Mucosa of rectum (tissue), 2 donors: ENCODE results near the gene MUC5B.

Experiments used
- H3K27ac ChIP-seq, 2 donors: one replicate each; pipeline ENCODE4 v1.7.0; 2013; ENCODE audit warnings: inconsistent platforms in 2 of 2, low read depth in 2 of 2, low read length in 2 of 2
- H3K27me3 ChIP-seq, 2 donors: one replicate each; pipeline ENCODE4 v1.7.0; 2013; ENCODE audit warnings: low read length in 2 of 2; ENCODE audit not compliant: control insufficient read depth in 2 of 2, insufficient read depth in 2 of 2
- H3K36me3 ChIP-seq, 2 donors: one replicate each; pipeline ENCODE4 v1.7.0; 2013; ENCODE audit warnings: low read length in 2 of 2; ENCODE audit not compliant: control insufficient read depth in 2 of 2, insufficient read depth in 2 of 2
- H3K4me1 ChIP-seq, 2 donors: one replicate each; pipeline ENCODE4 v1.7.0; 2013; ENCODE audit warnings: low read length in 2 of 2, mild to moderate bottlenecking in 1 of 2; ENCODE audit not compliant: control insufficient read depth in 2 of 2, insufficient read depth in 2 of 2
- H3K4me3 ChIP-seq, 2 donors: one replicate each; pipeline ENCODE4 v1.7.0; 2013; ENCODE audit warnings: low read length in 2 of 2
- H3K9ac ChIP-seq, 2 donors: one replicate each; pipeline ENCODE4 v1.7.0; 2013; ENCODE audit warnings: low read length in 2 of 2, low read depth in 1 of 2, mild to moderate bottlenecking in 1 of 2
- H3K9me3 ChIP-seq, 2 donors: one replicate each; pipeline ENCODE4 v1.7.0; 2013; ENCODE audit warnings: low read length in 2 of 2; ENCODE audit not compliant: control insufficient read depth in 2 of 2
- donor health status: healthy.
- donor health status: Normal muscosa, but diverticular disease.

The MUC5B gene

GRCh38 chr11:1224111-1224490 is 1.2 kb downstream of the MUC5B start:
- Histone ChIP-seq H3K9ac (peak overlapping the region in 1 of 2 donors; percentile 71), H3K9me3 (no peaks in the 10 kb centered on the region), H3K36me3 (no peaks in the 10 kb centered on the region), H3K4me1 (peaks cover 33 to 47% of the 10 kb centered on the region in 2 donors), H3K27ac (peak overlapping the region; percentile 70 to 74), H3K4me3 (peak overlapping the region; percentile 54 to 61), H3K27me3 (no peaks in the 10 kb centered on the region)

GRCh38 chr11:1224491-1225385 is 1.9 kb downstream of the MUC5B start:
- Histone ChIP-seq H3K4me1 (peaks cover 30 to 46% of the 10 kb centered on the region in 2 donors), H3K9me3 (no peaks in the 10 kb centered on the region)

GRCh38 chr11:1225386-1226225 is 2.7 kb downstream of the MUC5B start:
- peak overlapping the region in 1 of 2 donors; percentile 59 for H3K9ac ChIP-seq
- H3K4me3 ChIP-seq: no peak overlapping the region
- peaks cover 0 to 3% of the 10 kb centered on the region in 2 donors for H3K36me3 ChIP-seq
- H3K9me3 ChIP-seq: no peaks in the 10 kb centered on the region
- H3K27ac ChIP-seq: no peak overlapping the region
- peaks cover 27 to 42% of the 10 kb centered on the region in 2 donors for H3K4me1 ChIP-seq
- no peaks in the 10 kb centered on the region for H3K27me3 ChIP-seq

More at GRCh38 chr11:1224491-1225385, 1.9 kb downstream of the MUC5B start:
- no peaks in the 10 kb centered on the region for H3K36me3 ChIP-seq
- H3K27me3 ChIP-seq: no peaks in the 10 kb centered on the region
- peak overlapping the region in 1 of 2 donors; percentile 59 for H3K9ac ChIP-seq
- H3K4me3 ChIP-seq: no peak overlapping the region
- H3K27ac ChIP-seq: peak overlapping the region; percentile 63 to 70

- H3K27me3 ChIP-seq: no peaks in the 10 kb centered on the region
- peaks cover 23 to 34% of the 10 kb centered on the region in 2 donors for H3K4me1 ChIP-seq
- H3K36me3 ChIP-seq: peaks cover 0 to 3% of the 10 kb centered on the region in 2 donors
- no peak overlapping the region for H3K4me3 ChIP-seq
- no peak overlapping the region for H3K9ac ChIP-seq
- no peaks in the 10 kb centered on the region for H3K9me3 ChIP-seq
- H3K27ac ChIP-seq: no peak overlapping the region
Observed at GRCh38 chr11:1226226-1226985, 3.5 kb downstream of the MUC5B start.

- no peak overlapping the region for H3K4me3 ChIP-seq
- H3K27me3 ChIP-seq: no peaks in the 10 kb centered on the region
- no peak overlapping the region for H3K9ac ChIP-seq
- no peak overlapping the region for H3K27ac ChIP-seq
- peaks cover 24 to 35% of the 10 kb centered on the region in 2 donors for H3K4me1 ChIP-seq
- H3K36me3 ChIP-seq: peaks cover 0 to 3% of the 10 kb centered on the region in 2 donors
- no peaks in the 10 kb centered on the region for H3K9me3 ChIP-seq
Observed at GRCh38 chr11:1226986-1227550, 4.2 kb downstream of the MUC5B start.

GRCh38 chr11:1227551-1228100 is 4.8 kb downstream of the MUC5B start:
- H3K4me3 ChIP-seq: no peak overlapping the region
- H3K36me3 ChIP-seq: peaks cover 0 to 3% of the 10 kb centered on the region in 2 donors
- H3K4me1 ChIP-seq: peaks cover 23 to 34% of the 10 kb centered on the region in 2 donors
- H3K9ac ChIP-seq: no peak overlapping the region
- no peak overlapping the region for H3K27ac ChIP-seq
- H3K27me3 ChIP-seq: no peaks in the 10 kb centered on the region
- H3K9me3 ChIP-seq: no peaks in the 10 kb centered on the region

- peaks cover 0 to 3% of the 10 kb centered on the region in 2 donors for H3K36me3 ChIP-seq
- no peaks in the 10 kb centered on the region for H3K27me3 ChIP-seq
- no peaks in the 10 kb centered on the region for H3K9me3 ChIP-seq
- H3K9ac ChIP-seq: no peak overlapping the region
- H3K4me1 ChIP-seq: peaks cover 27 to 38% of the 10 kb centered on the region in 2 donors
- no peak overlapping the region for H3K4me3 ChIP-seq
- no peak overlapping the region for H3K27ac ChIP-seq
Observed at GRCh38 chr11:1228101-1228821, 5.4 kb downstream of the MUC5B start.

- Histone ChIP-seq H3K4me3 (no peak overlapping the region), H3K27me3 (no peaks in the 10 kb centered on the region), H3K9me3 (no peaks in the 10 kb centered on the region), H3K4me1 (peaks cover 27 to 38% of the 10 kb centered on the region in 2 donors), H3K27ac (no peak overlapping the region), H3K9ac (no peak overlapping the region), H3K36me3 (peaks cover 0 to 3% of the 10 kb centered on the region in 2 donors)
Observed at GRCh38 chr11:1228921-1229451, 6.1 kb downstream of the MUC5B start.
